ENCODE results near the gene PRKAG2.

PRKAG2 gene

GRCh38 chr7:151787348-151787747 lies 89.6 kb downstream of the PRKAG2 start:
- TF ChIP-seq EZH2phosphoT487 (IDR thresholded peaks at IDR 0.05; ENCODE audit: low read depth) (no peak), CTCF (IDR thresholded peaks at IDR 0.05; ENCODE audit: low read depth, low read length) (no peak)
- H3K4me2 ChIP-seq (ENCODE audit: low read length): no peak overlapping the region
- H3K4me1 ChIP-seq (ENCODE audit: low read length): peaks cover 15% of the 10 kb centered on the region

GRCh38 chr7:151786936-151787335 lies 90.0 kb downstream of the PRKAG2 start:
- no peaks in the 10 kb centered on the region for H3K79me2 ChIP-seq (ENCODE audit: low read length)
- H3K27ac ChIP-seq (ENCODE audit: low read length): no peak overlapping the region
- H3K9ac ChIP-seq (ENCODE audit: low read length): no peak overlapping the region
- H2AFZ ChIP-seq (ENCODE audit: low read depth, low read length): no peak overlapping the region
- H3K9me3 ChIP-seq (ENCODE audit: insufficient read depth, low read length): no peaks in the 10 kb centered on the region
- H3K27me3 ChIP-seq (ENCODE audit: low read depth, low read length): peaks cover 9% of the 10 kb centered on the region; the same call in 1 of the 2 replicates
- H3K36me3 ChIP-seq (replicated peaks; ENCODE audit: low read depth, low read length): no peaks in the 10 kb centered on the region
- H3K4me1 ChIP-seq (ENCODE audit: low read length): peaks cover 15% of the 10 kb centered on the region
- H4K20me1 ChIP-seq (ENCODE audit: insufficient read depth, low read length): no peaks in the 10 kb centered on the region
- H3K4me2 ChIP-seq (ENCODE audit: low read length): no peak overlapping the region
- no peak overlapping the region for H3K4me3 ChIP-seq (ENCODE audit: low read length)
- no peak for TF ChIP-seq EZH2phosphoT487 (IDR thresholded peaks at IDR 0.05; ENCODE audit: low read depth)
- TF ChIP-seq CTCF (IDR thresholded peaks at IDR 0.05; ENCODE audit: low read depth, low read length): no peak

More at GRCh38 chr7:151787348-151787747, 89.6 kb downstream of the PRKAG2 start:
- H4K20me1 ChIP-seq (ENCODE audit: insufficient read depth, low read length): no peaks in the 10 kb centered on the region
- H3K9me3 ChIP-seq (ENCODE audit: insufficient read depth, low read length): no peaks in the 10 kb centered on the region
- H3K27me3 ChIP-seq (ENCODE audit: low read depth, low read length): peaks cover 9% of the 10 kb centered on the region; the same call in 1 of the 2 replicates
- H3K4me3 ChIP-seq (ENCODE audit: low read length): no peak overlapping the region
- H3K36me3 ChIP-seq (replicated peaks; ENCODE audit: low read depth, low read length): no peaks in the 10 kb centered on the region
- H2AFZ ChIP-seq (ENCODE audit: low read depth, low read length): no peak overlapping the region
- no peak overlapping the region for H3K9ac ChIP-seq (ENCODE audit: low read length)
- no peaks in the 10 kb centered on the region for H3K79me2 ChIP-seq (ENCODE audit: low read length)
- H3K27ac ChIP-seq (ENCODE audit: low read length): no peak overlapping the region

GRCh38 chr7:151786241-151786640 lies 90.7 kb downstream of the PRKAG2 start:
- Histone ChIP-seq H2AFZ (ENCODE audit: low read depth, low read length) (no peak overlapping the region), H3K27ac (ENCODE audit: low read length) (no peak overlapping the region), H3K4me2 (ENCODE audit: low read length) (no peak overlapping the region), H3K4me1 (ENCODE audit: low read length) (peaks cover 15% of the 10 kb centered on the region), H4K20me1 (ENCODE audit: insufficient read depth, low read length) (no peaks in the 10 kb centered on the region), H3K27me3 (ENCODE audit: low read depth, low read length) (peaks cover 9% of the 10 kb centered on the region; the same call in 1 of the 2 replicates), H3K9me3 (ENCODE audit: insufficient read depth, low read length) (no peaks in the 10 kb centered on the region), H3K4me3 (ENCODE audit: low read length) (no peak overlapping the region), H3K79me2 (ENCODE audit: low read length) (no peaks in the 10 kb centered on the region), H3K36me3 (replicated peaks; ENCODE audit: low read depth, low read length) (no peaks in the 10 kb centered on the region), H3K9ac (ENCODE audit: low read length) (no peak overlapping the region)
- TF ChIP-seq CTCF (IDR thresholded peaks at IDR 0.05; ENCODE audit: low read depth, low read length): no peak
- TF ChIP-seq EZH2phosphoT487 (IDR thresholded peaks at IDR 0.05; ENCODE audit: low read depth): no peak

- Histone ChIP-seq H3K9me3 (ENCODE audit: insufficient read depth, low read length) (no peaks in the 10 kb centered on the region), H3K79me2 (ENCODE audit: low read length) (no peaks in the 10 kb centered on the region), H3K4me1 (ENCODE audit: low read length) (peaks cover 15% of the 10 kb centered on the region), H4K20me1 (ENCODE audit: insufficient read depth, low read length) (no peaks in the 10 kb centered on the region), H3K9ac (ENCODE audit: low read length) (no peak overlapping the region), H3K36me3 (replicated peaks; ENCODE audit: low read depth, low read length) (no peaks in the 10 kb centered on the region), H3K4me2 (ENCODE audit: low read length) (no peak overlapping the region), H3K27ac (ENCODE audit: low read length) (no peak overlapping the region), H3K4me3 (ENCODE audit: low read length) (no peak overlapping the region), H2AFZ (ENCODE audit: low read depth, low read length) (no peak overlapping the region), H3K27me3 (ENCODE audit: low read depth, low read length) (peaks cover 9% of the 10 kb centered on the region; the same call in 1 of the 2 replicates)
- TF ChIP-seq CTCF (IDR thresholded peaks at IDR 0.05; ENCODE audit: low read depth, low read length) (no peak), EZH2phosphoT487 (IDR thresholded peaks at IDR 0.05; ENCODE audit: low read depth) (no peak)
These were observed 91.3 kb downstream of the PRKAG2 start for GRCh38 chr7:151785681-151785965.
